HCT116 (cell line): Measurements from ENCODE around the gene EPHA3.

ENCODE experiments used
- SP1 ChIP-seq: IDR thresholded peaks from 2 replicates; pipeline ENCODE4 v1.6.1; 2012; ENCODE audit warnings: low read depth
- TF ChIP-seq, protein P1 (sequence below), 3 experiments: fragments of 200-600 bp in 1 of 3; sonication (generic) in 1 of 3; IDR thresholded peaks in 2 of 3; conservative IDR thresholded peaks in 1 of 3; 2 replicates each; pipeline ENCODE4 v1.5.1; 2012 to 2017; ENCODE audit warnings: low read depth in 2 of 3, low read length in 2 of 3, antibody characterized with exemption in 1 of 3, borderline replicate concordance in 1 of 3, control low read depth in 1 of 3, mild to moderate bottlenecking in 1 of 3, mixed read lengths in 1 of 3, mixed run types in 1 of 3, moderate library complexity in 1 of 3; ENCODE audit not compliant: insufficient read depth in 1 of 3

DNA sequence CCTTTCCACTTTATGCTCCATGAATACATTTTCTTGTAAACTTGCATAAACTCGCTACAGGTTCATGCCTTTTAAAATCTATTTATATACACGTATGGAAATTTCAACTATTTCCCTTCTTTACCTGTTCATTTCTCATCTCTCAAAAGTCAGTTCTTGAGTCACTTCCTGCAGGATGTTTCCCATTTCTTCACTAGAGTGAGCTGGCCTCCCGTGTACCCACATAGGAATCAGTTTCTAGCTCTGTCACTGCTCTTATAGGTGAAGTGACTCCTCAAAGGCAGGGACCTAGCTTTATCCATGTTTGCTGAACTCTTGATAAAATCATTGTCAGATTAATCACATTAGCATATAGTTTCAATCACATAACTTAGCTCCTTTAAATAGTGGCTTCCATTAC is 259.7 kb downstream of the EPHA3 start:
- TF ChIP-seq, protein P1, sequence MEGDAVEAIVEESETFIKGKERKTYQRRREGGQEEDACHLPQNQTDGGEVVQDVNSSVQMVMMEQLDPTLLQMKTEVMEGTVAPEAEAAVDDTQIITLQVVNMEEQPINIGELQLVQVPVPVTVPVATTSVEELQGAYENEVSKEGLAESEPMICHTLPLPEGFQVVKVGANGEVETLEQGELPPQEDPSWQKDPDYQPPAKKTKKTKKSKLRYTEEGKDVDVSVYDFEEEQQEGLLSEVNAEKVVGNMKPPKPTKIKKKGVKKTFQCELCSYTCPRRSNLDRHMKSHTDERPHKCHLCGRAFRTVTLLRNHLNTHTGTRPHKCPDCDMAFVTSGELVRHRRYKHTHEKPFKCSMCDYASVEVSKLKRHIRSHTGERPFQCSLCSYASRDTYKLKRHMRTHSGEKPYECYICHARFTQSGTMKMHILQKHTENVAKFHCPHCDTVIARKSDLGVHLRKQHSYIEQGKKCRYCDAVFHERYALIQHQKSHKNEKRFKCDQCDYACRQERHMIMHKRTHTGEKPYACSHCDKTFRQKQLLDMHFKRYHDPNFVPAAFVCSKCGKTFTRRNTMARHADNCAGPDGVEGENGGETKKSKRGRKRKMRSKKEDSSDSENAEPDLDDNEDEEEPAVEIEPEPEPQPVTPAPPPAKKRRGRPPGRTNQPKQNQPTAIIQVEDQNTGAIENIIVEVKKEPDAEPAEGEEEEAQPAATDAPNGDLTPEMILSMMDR (IDR thresholded peaks at IDR 0.05 in 2 of 3, conservative IDR thresholded peaks at IDR 0.05 in 1 of 3; ENCODE audit: borderline replicate concordance in 1 of 3, insufficient read depth in 1 of 3, low read depth in 2 of 3, low read length in 2 of 3), result no peak
- TF ChIP-seq SP1, result no peak
